GM19395 (cell line): ENCODE results near the gene ARID5B.

Source experiments
- ATAC-seq: cut with Tn5 transposase; IDR thresholded peaks from one replicate; pipeline ENCODE4 v1.9.1; 2021; ENCODE audit warnings: mild to moderate bottlenecking, moderate library complexity; ENCODE audit not compliant: unreplicated experiment

The ARID5B gene

DNA sequence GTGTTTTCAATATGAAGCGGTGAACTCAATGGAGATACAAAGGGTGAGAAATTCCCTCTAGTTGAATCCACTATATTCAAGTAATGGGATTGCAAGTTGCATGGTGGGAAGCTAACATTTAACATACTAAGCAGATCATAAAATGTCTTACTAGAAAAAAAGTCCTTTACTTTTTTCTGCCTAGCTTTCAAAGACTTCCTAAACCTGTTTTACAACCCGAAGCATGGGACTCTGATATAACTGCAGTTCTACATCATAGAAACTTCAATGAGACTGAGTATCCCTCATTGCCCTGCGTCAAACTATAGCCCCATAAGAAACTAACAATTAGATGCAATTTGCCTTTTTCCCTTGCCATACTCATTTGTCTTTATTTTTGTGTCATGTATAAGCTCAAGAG is 187.3 kb downstream of the ARID5B start:
- ATAC-seq = no peak

DNA sequence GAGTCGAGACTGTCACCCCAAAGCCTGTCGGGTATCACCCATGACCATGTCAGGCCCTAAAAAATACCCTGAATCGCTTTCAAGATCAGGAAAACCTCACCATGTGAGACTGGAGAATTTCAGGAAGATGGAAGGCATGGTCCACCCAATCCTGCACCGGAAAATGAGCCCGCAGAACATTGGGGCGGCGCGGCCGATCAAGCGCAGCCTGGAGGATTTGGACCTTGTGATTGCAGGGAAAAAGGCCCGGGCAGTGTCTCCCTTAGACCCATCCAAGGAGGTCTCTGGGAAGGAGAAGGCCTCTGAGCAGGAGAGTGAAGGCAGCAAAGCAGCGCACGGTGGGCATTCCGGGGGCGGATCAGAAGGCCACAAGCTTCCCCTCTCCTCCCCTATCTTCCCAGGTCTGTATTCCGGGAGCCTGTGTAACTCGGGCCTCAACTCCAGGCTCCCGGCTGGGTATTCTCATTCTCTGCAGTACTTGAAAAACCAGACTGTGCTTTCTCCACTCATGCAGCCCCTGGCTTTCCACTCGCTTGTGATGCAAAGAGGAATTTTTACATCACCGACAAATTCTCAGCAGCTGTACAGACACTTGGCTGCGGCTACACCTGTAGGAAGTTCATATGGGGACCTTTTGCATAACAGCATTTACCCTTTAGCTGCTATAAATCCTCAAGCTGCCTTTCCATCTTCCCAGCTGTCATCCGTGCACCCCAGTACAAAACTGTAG is 191.0 kb downstream of the ARID5B start:
- no peak for ATAC-seq

DNA sequence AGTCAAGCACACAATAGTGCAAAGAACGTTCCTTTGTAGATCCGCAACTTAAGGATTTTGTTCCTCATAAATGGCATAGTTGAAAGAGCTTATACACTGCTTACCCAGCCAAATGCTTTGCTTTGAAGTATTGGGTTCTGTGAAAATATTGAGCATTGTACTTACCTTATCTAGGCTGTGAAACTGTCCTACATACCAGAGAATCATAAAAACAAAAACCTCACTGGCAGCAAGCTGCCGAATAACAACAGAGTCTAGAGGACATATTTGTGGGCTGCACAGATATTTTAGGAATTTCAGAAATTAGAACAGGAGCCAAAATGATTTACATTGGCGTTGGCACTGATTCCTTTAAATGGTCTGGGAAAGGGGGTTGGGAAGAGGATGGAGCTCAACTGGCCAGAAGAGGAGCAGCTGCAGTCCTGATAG is 192.4 kb downstream of the ARID5B start:
- ATAC-seq = no peak

DNA sequence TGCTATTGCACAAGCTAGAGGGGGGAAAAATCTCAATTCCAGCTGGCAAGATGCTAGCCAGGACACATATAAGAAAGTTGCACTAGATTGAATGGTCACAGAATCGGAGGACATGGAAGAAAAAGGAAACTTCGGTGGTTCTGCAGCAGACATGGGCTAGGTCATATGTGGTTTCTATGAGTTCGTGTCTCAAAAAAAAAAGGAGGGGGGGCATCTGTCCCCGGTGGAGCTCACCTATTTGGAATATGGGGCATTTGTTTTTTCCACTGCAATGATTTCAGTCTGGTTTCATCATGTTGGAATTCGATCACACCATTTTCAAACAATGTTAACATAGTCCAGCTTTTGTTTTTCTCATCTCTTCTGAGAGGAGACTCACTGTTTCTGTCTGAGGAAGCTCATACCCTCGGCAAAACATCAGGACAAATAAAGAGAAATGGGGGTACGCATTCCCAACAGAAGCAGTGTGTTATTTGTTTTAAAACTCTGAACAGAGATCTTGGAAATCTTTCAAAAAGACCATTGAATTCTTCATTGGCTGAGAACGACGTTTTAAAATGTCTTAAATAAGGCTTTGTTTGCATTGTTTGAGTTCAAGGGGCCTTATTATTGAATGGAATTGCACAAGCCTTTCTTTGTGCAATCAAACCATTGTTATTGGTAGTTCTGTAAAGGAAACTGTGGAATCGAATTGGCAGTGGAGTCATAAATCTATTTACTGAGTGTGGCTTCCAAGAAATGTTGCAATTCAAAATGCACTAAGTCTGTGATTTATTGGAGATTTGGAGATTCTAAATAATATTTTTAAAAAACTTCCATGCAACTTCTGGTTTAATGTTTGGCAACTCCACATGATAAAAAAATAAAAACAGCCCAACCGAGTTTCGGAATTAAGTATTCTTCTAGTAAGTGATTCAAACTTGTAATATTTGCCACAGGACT is 194.0 kb downstream of the ARID5B start:
- ATAC-seq = no peak

DNA sequence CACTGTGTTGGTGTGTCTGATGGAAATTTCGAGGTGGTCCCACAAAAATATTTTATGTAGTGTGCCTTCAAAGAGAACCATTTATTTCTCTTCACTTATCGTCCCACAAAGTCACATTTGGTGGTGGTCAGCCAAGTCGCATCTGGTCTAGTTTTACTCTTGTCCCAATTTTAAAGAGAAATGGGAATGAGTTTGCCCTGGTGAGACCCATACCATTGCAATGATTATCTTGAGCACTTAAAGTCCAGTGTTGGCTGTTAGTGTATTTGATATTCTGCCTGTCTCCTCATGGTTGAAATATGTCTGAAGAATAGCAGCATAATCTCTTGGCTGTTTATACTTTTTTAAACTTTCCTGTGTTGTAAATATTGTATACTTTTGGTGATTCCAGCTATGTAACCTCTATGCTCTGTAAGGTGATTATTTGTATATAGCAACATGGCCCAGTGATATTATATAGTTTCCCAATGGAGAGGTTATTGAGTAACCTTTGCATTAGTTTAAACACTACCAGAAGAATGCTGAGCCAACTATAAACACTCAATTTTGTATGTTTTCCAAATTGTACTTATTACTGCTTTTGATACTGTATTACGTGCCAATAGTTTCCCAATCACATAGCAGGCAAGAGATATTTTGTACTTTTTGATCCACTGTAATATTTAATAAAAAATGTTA is 194.9 kb downstream of the ARID5B start:
- no peak for ATAC-seq

DNA sequence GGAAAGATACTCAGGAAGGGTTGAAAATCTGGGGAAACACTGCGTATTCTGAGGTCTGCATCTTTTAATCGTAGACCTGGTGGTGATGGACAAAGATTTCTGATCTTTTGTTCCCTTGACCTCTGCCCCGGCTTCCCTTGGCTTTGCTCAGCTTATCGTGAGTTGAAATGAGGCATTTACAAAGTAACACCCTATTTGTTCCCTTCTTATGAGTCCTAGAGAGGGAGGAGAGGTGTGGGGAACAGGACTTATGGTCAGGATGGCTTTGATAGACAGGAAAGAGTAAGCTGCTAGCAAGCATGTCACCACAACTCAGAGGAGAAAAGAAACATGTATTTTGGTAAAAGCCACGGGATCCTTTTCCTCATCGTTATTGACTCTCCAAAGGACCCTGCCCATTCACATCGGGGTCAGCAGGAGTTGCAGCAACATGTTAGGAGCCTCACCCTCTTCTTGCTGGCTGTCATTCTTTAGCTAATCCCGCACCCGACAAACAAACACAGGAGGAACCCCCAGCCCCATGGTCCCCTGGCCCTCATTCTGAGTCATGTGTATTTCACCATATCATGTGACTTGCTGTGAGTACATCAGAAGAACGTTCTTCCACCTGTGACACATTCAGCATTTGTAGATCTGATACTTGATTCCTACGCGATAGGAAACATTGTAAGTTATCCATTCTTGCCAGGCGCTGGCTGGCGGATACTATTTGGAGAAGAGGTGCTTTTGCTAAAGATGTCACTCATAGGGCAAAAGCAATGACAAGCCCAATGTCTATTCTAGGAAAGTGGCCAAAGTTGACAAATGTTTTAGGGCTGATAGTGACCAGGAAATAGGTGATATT is 197.0 kb downstream of the ARID5B start:
- ATAC-seq = no peak

DNA sequence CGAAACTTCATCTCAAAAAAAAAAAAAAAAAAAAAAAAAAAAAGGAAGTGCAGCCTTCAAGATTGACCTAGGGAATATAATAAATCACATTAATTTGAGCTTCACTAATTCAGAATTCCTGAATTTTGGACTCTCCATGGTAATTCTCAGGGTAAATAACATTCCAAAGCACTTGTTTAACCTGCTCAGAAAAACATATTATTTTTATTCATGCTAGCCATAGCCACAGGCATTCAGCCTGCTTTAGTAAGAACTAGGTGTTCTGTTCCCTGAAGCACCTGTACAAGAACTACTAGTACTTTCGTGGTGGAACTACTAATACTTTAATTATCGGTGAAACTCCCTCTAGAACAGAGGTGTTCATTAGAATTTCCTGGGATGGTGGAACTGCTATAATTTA is 197.8 kb downstream of the ARID5B start:
- no peak for ATAC-seq

DNA sequence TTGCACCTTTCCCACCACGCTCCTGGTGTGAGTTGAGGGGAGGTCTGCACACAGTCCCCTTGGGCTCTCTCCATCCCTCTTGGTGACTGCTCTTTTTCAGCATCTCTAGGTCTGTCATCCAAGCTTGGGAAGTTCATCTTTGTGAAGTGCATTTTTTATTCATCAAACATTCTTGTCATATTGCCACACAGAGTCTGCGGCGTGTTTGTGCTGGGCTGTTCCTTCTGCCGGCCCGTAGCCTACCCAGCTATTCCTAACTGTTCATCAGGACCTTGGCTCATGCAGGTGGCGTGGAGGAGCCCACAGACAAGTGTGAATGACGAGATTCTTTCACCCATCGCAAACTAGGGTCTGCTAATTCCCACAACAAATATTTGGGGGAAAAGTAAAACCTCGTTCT is 202.4 kb downstream of the ARID5B start:
- no peak for ATAC-seq

DNA sequence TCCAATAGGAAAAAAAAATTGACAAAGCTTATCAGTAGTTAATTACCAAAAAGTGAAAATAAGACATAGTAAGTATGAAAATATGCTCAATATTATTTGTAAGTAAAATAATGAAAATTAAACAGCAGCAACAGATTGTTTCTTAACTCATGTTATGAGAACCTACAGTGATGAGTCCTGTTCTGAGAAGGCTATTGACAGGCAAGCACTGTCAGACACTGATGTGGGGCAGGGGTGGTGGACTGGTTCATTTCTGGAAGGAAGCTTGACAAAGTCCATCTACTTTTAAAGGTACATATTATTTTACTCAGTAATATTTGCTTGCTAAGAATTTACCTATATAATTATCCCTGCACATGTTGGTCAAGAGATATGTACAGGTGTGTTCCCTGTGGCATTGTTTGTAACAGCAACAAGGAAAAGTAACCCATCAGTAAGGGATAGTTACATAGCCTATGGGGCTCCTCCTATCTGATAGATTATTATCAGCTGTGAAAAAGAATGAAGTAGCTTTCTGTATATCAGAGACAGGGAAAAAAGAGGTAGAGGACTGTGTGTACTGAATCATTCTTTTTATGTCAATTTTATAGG is 205.5 kb downstream of the ARID5B start:
- ATAC-seq = no peak

DNA sequence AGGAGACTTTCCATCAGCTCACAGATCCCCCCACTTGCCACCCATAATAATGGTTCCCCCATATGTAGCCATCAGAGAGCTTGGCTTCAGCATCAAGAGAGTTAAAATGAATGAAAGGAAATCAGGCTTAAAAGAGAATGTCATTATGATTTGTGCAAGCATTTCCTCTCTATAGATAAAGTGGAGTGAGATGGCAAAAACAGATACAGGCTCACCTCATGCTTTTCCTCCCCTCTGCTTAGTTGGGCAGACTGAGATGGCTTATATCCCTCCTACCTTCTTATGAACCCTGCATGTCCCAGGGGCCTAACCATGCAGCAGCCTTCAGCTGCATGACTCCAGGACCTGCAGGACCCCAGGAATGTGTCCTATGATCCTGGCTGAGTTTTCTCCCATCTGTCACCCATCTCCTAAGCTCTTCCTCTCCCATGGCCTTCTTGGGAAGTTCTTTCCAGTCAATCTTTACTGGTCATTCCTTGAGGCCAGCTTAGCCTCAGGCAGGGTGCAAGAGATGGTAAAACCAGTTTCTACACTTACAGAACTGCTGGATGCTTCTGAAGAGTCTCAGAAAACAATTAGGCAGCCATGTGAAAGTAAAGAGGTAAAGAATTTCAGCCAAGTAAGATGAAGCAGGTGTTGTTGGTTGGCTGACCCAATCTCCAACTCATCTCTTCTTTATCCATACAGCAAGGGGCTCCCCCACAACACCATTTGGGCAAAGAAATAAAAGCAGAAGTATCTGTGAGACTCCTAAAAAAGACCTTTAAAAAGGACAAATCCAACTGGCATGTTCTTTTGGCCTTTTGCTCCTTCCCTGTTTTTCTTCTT is 207.5 kb downstream of the ARID5B start:
- no peak for ATAC-seq

DNA sequence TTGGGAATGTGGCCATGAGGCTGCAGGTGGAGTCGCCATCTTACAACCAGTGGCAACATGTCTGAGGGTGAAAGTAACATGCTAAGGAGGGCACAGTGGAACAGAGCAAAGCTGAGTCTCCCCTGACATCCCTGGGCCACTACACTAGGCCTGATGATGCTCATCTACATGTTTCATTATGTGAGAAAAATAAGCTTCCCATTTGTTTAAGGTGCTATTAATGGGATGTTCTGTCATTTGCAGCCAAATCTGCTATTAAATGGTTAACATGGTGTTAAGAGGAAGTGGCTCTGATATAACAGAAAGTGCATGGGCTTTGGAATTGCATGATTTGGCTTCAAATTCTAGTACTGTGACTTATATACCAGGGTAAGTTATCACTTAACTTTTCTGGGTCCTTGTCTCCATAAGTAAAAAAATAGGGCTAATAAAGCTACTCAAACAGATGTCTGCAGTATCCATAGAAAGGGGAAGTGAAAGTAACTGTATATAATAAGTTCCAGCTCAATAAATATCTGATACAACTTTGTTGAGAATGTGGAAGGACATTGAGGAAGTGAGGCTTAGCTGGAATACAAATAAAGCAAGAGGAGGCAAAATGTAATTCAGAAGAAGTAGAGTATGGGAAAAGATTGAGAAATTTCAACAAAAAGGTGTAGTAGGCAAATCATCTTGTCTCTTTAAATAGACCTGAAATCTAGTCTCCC is 208.2 kb downstream of the ARID5B start:
- peak; percentile 81 for ATAC-seq

DNA sequence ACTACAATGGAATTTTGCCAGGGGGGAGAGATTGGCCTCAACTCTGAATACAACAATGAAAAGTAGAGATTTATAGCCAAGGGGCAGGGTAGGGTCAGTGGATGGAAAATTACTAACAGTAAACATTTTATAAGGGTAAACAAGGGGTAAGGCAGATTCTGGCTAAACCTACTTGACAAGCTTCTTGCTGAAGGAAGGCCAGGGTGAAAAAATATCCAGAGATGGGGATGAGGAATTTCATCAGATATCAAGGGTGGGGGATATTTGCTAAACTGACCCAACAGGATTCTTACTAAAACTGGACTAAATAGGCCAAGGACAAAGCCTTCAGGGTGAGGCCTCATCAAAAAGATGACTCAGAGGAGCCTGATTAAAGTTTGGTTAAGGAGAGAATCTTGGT is 210.8 kb downstream of the ARID5B start:
- no peak for ATAC-seq

DNA sequence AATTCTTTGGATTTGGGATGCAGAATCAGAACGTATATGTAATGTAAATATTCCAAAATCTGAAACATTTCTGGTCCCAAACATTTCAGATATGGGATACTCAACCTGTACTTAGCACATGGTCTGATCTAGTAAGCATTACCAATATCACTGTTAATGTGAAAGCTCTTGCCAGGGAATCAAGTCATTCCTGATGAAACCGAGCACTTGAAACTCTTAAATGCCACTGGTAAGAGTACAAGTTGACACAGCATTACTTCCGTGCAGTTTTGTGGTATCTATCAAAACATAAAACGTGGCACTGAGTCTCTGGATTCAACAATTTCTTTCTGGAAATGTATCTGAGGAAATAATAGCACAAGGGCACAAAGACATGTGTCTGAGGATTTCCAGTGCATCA is 211.5 kb downstream of the ARID5B start:
- no peak for ATAC-seq

DNA sequence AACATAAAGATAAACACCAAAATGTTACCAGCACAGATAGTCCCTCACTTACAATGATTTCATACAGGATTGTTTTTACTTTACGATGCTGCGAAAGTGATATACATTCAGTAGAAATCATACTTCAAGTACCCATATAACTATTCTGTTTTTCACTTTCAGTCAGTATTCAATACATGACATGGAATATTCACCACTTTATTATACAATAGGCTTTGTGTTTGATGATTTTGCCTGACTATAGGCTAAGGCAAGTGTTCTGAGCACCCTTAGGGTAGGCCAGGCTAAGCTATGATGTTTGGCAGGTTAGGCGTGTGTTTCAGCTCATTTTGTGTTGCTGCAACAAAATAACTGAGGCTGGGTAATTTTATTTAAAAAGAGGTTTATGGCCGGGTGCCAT is 212.2 kb downstream of the ARID5B start:
- ATAC-seq = no peak

DNA sequence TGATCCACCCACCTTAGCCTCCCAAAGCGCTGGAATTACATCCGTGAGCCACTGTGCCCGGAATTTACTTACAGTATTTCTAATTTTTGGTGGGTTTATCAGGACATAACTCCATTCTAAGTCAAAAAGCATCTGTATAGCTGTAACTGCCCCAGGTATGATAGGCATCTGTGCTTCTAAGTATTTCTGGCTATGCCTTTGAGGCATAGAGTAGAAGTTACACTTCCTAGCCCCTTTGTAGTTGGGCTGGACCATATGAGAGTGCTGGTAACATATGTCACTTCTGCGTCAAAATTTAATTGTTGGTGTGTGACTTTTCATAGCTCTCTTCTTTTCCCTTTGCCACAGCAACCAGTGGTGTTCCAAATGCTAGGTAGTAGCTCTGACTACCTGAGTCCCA is 213.8 kb downstream of the ARID5B start:
- no peak for ATAC-seq

DNA sequence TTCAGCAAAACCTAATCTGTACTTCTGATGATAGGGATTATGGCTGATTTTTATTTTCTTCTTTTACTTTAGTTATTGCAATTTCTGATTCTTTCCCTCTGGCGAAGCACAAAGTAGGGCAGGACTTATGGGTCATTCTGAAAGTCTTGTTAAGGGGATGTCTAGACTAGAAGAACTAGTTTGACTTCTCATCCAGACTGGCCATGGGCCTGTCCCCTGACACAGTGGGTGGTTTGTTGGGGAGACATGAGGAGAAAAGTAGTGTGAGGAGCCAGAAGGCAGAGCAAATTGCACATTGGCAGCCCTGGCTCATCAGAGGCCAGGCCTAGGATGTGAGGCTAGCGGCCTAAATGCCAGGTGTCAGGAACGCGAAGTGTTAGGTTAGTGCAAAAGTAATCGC is 214.3 kb downstream of the ARID5B start:
- no peak for ATAC-seq

DNA sequence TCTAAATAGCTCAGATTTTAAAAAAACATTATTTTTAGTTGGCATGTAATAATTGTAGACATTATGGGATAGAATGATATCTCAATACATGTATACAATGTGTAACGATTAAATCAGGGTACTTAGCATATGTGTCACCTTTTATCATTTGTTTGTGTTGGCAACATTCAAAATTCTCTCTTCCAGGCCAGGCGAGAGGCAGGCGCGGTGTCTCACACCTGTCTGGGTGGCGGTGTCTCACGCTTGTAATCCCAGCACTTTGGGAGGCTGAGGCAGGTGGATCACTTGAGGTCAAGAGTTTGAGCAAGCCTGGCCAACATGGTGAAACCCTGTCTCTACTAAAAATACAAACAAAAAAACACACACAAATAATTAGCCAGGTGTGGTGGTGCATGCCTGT is 215.4 kb downstream of the ARID5B start:
- no peak for ATAC-seq

DNA sequence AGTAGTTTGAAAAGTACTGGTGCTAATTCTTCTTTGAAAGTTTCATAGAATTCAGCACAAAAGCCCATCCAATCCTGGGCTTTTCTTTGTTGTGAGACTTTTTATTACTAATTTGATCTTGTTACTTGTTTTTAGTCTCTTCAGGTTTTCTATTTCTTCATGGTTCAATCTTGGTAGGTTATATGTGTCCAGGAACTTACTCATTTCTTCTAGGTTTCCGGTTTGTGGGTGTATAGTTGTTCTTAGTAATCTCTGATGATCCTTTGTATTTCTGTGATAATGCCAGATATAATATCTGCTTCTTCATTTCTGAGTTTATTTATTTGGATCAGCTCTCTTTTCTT is 219.7 kb downstream of the ARID5B start:
- ATAC-seq = no peak

DNA sequence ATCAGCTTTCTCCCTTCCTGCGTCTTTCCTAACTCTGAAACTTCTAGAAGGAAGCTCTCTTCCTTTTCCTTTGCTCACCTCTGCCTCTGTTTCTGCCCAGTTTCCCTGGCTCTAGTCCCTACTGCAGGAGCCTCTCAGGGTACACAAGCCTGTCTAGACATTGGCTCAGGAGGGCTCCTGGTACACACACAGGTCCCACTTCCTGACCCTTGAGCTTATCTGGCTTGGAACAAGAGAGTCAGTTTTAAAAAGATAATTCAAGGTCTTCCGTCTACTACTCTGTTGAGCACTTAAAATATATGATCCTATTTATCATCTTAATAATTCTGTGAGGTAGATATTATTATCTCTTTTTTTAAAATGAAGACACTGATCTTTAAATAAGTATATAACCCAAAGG is 226.5 kb downstream of the ARID5B start:
- ATAC-seq = no peak
